SK-N-SH (cell line): ENCODE results near the gene PQBP1. TPM values are rescaled to one million over a fixed set of nuclear protein-coding genes. Genes with fewer than 3 reads are reported as not detected.

Experiments used
- CTCF ChIA-PET: fragments of 300-600, 350-600 bp; formaldehyde crosslinking; extraction: SDS; loops from one replicate; lab custom pipeline; 2021; lab: Yijun Ruan, JAX
- POLR2A ChIA-PET: fragments of 350-600 bp; sonication (Branson Sonifier 250); formaldehyde crosslinking; extraction: SDS; loops from one replicate; lab custom pipeline; 2020; ENCODE audit warnings: antibody characterized with exemption, inconsistent platforms; lab: Yijun Ruan, JAX
- DNase-seq: peaks from one replicate; pipeline ENCODE4 v3.0.0; 2012
- H2AFZ ChIP-seq: fragments of 200-600 bp; sonication (generic); 2 replicates; pipeline ENCODE4 v1.8.1; 2016; ENCODE audit warnings: antibody characterized with exemption, mild to moderate bottlenecking, low read depth
- H3F3A ChIP-seq: fragments of 200-600 bp; sonication (generic); replicated peaks from 2 replicates; pipeline ENCODE3; 2016; ENCODE audit warnings: antibody characterized with exemption, mild to moderate bottlenecking; ENCODE audit not compliant: insufficient read depth
- H3K27ac ChIP-seq, 2 experiments: fragments of 200-500 bp in 1 of 2; fragments of 200-600 bp in 1 of 2; sonication (Bioruptor generic) in 1 of 2; sonication (generic), shearing (Covaris generic) in 1 of 2; 2 replicates each; pipeline versions ENCODE4 v1.5.1 to v1.6.1; 2014 to 2016; ENCODE audit warnings: low read depth in 2 of 2, inconsistent platforms in 1 of 2, low read length in 1 of 2, mild to moderate bottlenecking in 1 of 2, mixed read lengths in 1 of 2
- H3K27me3 ChIP-seq: fragments of 200-600 bp; sonication (generic), shearing (Covaris generic); 2 replicates; pipeline ENCODE4 v1.6.1; 2016; ENCODE audit warnings: mixed run types; ENCODE audit not compliant: insufficient read depth
- H3K36me3 ChIP-seq, 2 experiments: fragments of 200-500 bp in 1 of 2; fragments of 200-600 bp in 1 of 2; sonication (Bioruptor generic) in 1 of 2; sonication (generic) in 1 of 2; replicated peaks in 1 of 2; 2 replicates each; pipeline versions ENCODE3 to v1.5.1; 2014 to 2016; ENCODE audit warnings: low read length in 1 of 2, mild to moderate bottlenecking in 1 of 2; ENCODE audit not compliant: insufficient read depth in 2 of 2, control insufficient read depth in 1 of 2
- H3K4me1 ChIP-seq, 2 experiments: fragments of 200-500 bp in 1 of 2; fragments of 200-600 bp in 1 of 2; sonication (Bioruptor generic) in 1 of 2; sonication (generic), shearing (Covaris generic) in 1 of 2; 2 replicates each; pipeline versions ENCODE4 v1.5.1 to v1.6.1; 2014 to 2016; ENCODE audit warnings: low read depth in 1 of 2, low read length in 1 of 2, mixed run types in 1 of 2; ENCODE audit not compliant: insufficient read depth in 2 of 2, control insufficient read depth in 1 of 2
- H3K4me2 ChIP-seq: fragments of 200-600 bp; sonication (generic), shearing (Covaris generic); 2 replicates; pipeline ENCODE4 v1.6.1; 2017; ENCODE audit warnings: mixed run types
- H3K4me3 ChIP-seq, 2 experiments: fragments of 200-500 bp in 1 of 2; fragments of 200-600 bp in 1 of 2; sonication (Bioruptor generic) in 1 of 2; sonication (generic), shearing (Covaris generic) in 1 of 2; 2 replicates each; pipeline versions ENCODE4 v1.5.1 to v1.8.1; 2014 to 2016; ENCODE audit warnings: low read depth in 2 of 2, inconsistent platforms in 1 of 2, low read length in 1 of 2, mild to moderate bottlenecking in 1 of 2, mixed read lengths in 1 of 2, moderate library complexity in 1 of 2
- H3K79me2 ChIP-seq: fragments of 200-600 bp; sonication (generic); 2 replicates; pipeline ENCODE4 v1.8.1; 2017; ENCODE audit warnings: mild to moderate bottlenecking; ENCODE audit not compliant: insufficient read depth
- H3K9ac ChIP-seq: fragments of 200-600 bp; sonication (generic); 2 replicates; pipeline ENCODE4 v1.6.1; 2017; ENCODE audit warnings: mixed run types
- H3K9me2 ChIP-seq: fragments of 200-600 bp; sonication (generic); 2 replicates; pipeline ENCODE4 v1.6.1; 2017; ENCODE audit warnings: mixed run types
- H3K9me3 ChIP-seq: fragments of 200-600 bp; sonication (generic); 2 replicates; pipeline ENCODE4 v1.6.1; 2017; ENCODE audit warnings: mixed run types, mild to moderate bottlenecking, moderate library complexity
- H4K20me1 ChIP-seq: fragments of 200-600 bp; sonication (generic); 2 replicates; pipeline ENCODE4 v1.6.1; 2017; ENCODE audit warnings: mild to moderate bottlenecking, mixed run types; ENCODE audit not compliant: insufficient read depth
- CTCF ChIP-seq: fragments of 200-600 bp; sonication (generic); IDR thresholded peaks from 2 replicates; pipeline ENCODE4 v1.6.1; 2017; ENCODE audit warnings: antibody characterized with exemption, mild to moderate bottlenecking, moderate library complexity
- EP300 ChIP-seq, 2 experiments: IDR thresholded peaks; 2 replicates each; pipeline versions ENCODE4 v1.4.0 to v1.6.1; 2012; ENCODE audit warnings: borderline replicate concordance in 1 of 2, low read depth in 1 of 2, low read length in 1 of 2
- FOXJ3 ChIP-seq: sonication (generic); formaldehyde crosslinking; IDR thresholded peaks from 2 replicates; pipeline ENCODE4 v1.5.1; 2020; ENCODE audit warnings: mild to moderate bottlenecking, missing genetic modification reagents
- FOXM1 ChIP-seq: IDR thresholded peaks from 2 replicates; pipeline ENCODE4 v1.4.0; 2012; ENCODE audit warnings: low read depth, mild to moderate bottlenecking
- GABPA ChIP-seq: IDR thresholded peaks from 2 replicates; pipeline ENCODE4 v1.4.0; 2012; ENCODE audit warnings: low read depth, mild to moderate bottlenecking
- GATA2 ChIP-seq: sonication (generic); formaldehyde crosslinking; IDR thresholded peaks from 2 replicates; pipeline ENCODE4 v1.5.0; 2020; ENCODE audit warnings: mild to moderate bottlenecking, missing genetic modification reagents
- IRF3 ChIP-seq: fragments of 150-350 bp; IDR thresholded peaks from 2 replicates; pipeline ENCODE4 v1.6.1; 2016; ENCODE audit warnings: mild to moderate bottlenecking, low read depth, low read length
- MEF2A ChIP-seq: IDR thresholded peaks from 2 replicates; pipeline ENCODE4 v1.4.0; 2012; ENCODE audit warnings: low read depth, borderline replicate concordance
- NFIC ChIP-seq: IDR thresholded peaks from 2 replicates; pipeline ENCODE4 v1.4.0; 2012; ENCODE audit warnings: borderline replicate concordance
- RAD21 ChIP-seq: IDR thresholded peaks from 2 replicates; pipeline ENCODE4 v1.6.1; 2012; ENCODE audit warnings: mild to moderate bottlenecking, low read length
- RCOR1 ChIP-seq: fragments of 150-350 bp; IDR thresholded peaks from 2 replicates; pipeline ENCODE4 v1.6.1; 2017; ENCODE audit warnings: antibody characterized with exemption, low read length
- REST ChIP-seq: IDR thresholded peaks from 2 replicates; pipeline ENCODE4 v1.6.1; 2012; ENCODE audit warnings: mild to moderate bottlenecking, low read depth, low read length, moderate library complexity
- RFX5 ChIP-seq: IDR thresholded peaks from 2 replicates; pipeline ENCODE4 v1.6.1; 2012; ENCODE audit warnings: mild to moderate bottlenecking, improper control_type of control experiment, low read length
- SIN3A ChIP-seq: IDR thresholded peaks from 2 replicates; pipeline ENCODE4 v1.6.1; 2012; ENCODE audit warnings: low read depth, mild to moderate bottlenecking, low read length, moderate library complexity, borderline replicate concordance
- SMC3 ChIP-seq: IDR thresholded peaks from 2 replicates; pipeline ENCODE4 v1.6.1; 2012; ENCODE audit warnings: low read depth, low read length, improper control_type of control experiment
- TCF12 ChIP-seq: IDR thresholded peaks from 2 replicates; pipeline ENCODE4 v1.4.0; 2012
- USF2 ChIP-seq: fragments of 150-350 bp; IDR thresholded peaks from 2 replicates; pipeline ENCODE4 v1.6.1; 2017; ENCODE audit warnings: antibody characterized with exemption, low read length, low read depth, borderline replicate concordance
- ZBTB33 ChIP-seq: IDR thresholded peaks from 2 replicates; pipeline ENCODE4 v1.4.0; 2012; ENCODE audit warnings: low read depth, borderline replicate concordance
- WGBS: methylation state at CpG from one replicate; pipeline ENCODE4 v1.1.6; 2017; ENCODE audit warnings: low lambda C conversion rate; 5-methylcytosine and 5-hydroxymethylcytosine counted together
- polyA plus RNA-seq, 3 experiments: library from polyadenylated mRNA; depleted of rRNA; stranded (reverse); fragments of >200 nt; gene quantifications; 2 replicates each; pipeline ENCODE4 v1.2.3, GENCODE V29; 2012

Gene PQBP1
- polyA plus RNA-seq, 1 of the 3 experiments (the other 2 are of a cell fraction) = 113 TPM

GRCh38 chrX:48890296-48890925 is 7.3 kb upstream of the PQBP1 start:
- H3K9me2 ChIP-seq = no peaks in the 10 kb centered on the region
- H3K27ac ChIP-seq = no peak overlapping the region; a peak in 1 of 4 replicates
- peaks cover 20% of the 10 kb centered on the region; the same call in 1 of the 2 replicates for H3K27me3 ChIP-seq
- peaks cover 0 to 2% of the 10 kb centered on the region in 2 experiments for H3K36me3 ChIP-seq
- ChIA-PET CTCF (no interaction called here), POLR2A (interaction anchor here (1.5 kb wide), 1 partner anchor 21 kb away, joined by 3 read pairs; the partner anchor contains the start of gene SLC35A2)
- peak overlapping the region; percentile 42 to 57; a peak in 3 of 4 replicates for H3K4me3 ChIP-seq
- peaks cover 3% of the 10 kb centered on the region for H3F3A ChIP-seq
- H3K4me2 ChIP-seq = peak overlapping the region; percentile 76; the same call in 1 of the 2 replicates
- no peaks in the 10 kb centered on the region for H3K79me2 ChIP-seq
- peak overlapping the region; percentile 59; the same call in 1 of the 2 replicates for H2AFZ ChIP-seq
- H4K20me1 ChIP-seq = no peaks in the 10 kb centered on the region
- no peak for TF ChIP-seq RCOR1
- no peak for TF ChIP-seq FOXM1
- TF ChIP-seq IRF3 = no peak
- TF ChIP-seq EP300 (IDR thresholded peaks at IDR 0.05; ENCODE audit: borderline replicate concordance in 1 of 2, low read depth in 1 of 2, low read length in 1 of 2) = no peak
- TF ChIP-seq CTCF = no peak
- TF ChIP-seq FOXJ3 (CRISPR knock-in tag) = no peak
- no peak for TF ChIP-seq USF2
- TF ChIP-seq ZBTB33 = no peak
- no peak for TF ChIP-seq SMC3
- TF ChIP-seq RFX5 = no peak
- no peak for TF ChIP-seq REST
- no peak for TF ChIP-seq GABPA
- no peak for TF ChIP-seq MEF2A
- TF ChIP-seq RAD21 = no peak
- TF ChIP-seq SIN3A = no peak
- TF ChIP-seq NFIC = no peak
- TF ChIP-seq GATA2 = no peak
- TF ChIP-seq TCF12 = no peak
- peaks cover 0 to 7% of the 10 kb centered on the region in 2 experiments; a peak in 1 of 4 replicates for H3K4me1 ChIP-seq
- 57% methylated on average over 12 of the region's 15 CpGs for WGBS
- H3K9ac ChIP-seq = peak overlapping the region; percentile 54; the same call in 1 of the 2 replicates
- no peaks in the 10 kb centered on the region for H3K9me3 ChIP-seq
- DNase-seq = no peak
